Nephron progenitor cell (in vitro differentiated cells): ENCODE measurements around the gene FBXO42.
A peak's percentile ranks its signal among the peaks of the same experiment; 100 is the strongest.

Experiments
- DNase-seq: peaks from one replicate; pipeline ENCODE4 v3.0.0; 2021
- H3K27ac Mint-ChIP-seq: 2 replicates; pipeline ENCODE4 v1.8.0; 2021; ENCODE audit warnings: mild to moderate bottlenecking, moderate library complexity, mixed read lengths
- H3K27me3 Mint-ChIP-seq: 2 replicates; pipeline ENCODE4 v1.8.0; 2021; ENCODE audit warnings: mild to moderate bottlenecking, low read depth, mixed read lengths; ENCODE audit not compliant: poor library complexity
- H3K36me3 Mint-ChIP-seq: 2 replicates; pipeline ENCODE4 v1.8.0; 2021; ENCODE audit warnings: low read depth, mixed read lengths
- H3K4me1 Mint-ChIP-seq: 2 replicates; pipeline ENCODE4 v1.8.0; 2021; ENCODE audit warnings: mixed read lengths
- H3K4me3 Mint-ChIP-seq: 2 replicates; pipeline ENCODE4 v1.8.0; 2021; ENCODE audit warnings: mild to moderate bottlenecking, moderate library complexity, mixed read lengths
- H3K9me3 Mint-ChIP-seq: 2 replicates; pipeline ENCODE4 v1.8.0; 2021; ENCODE audit warnings: mild to moderate bottlenecking, moderate library complexity, mixed read lengths
- TF ChIP-seq, protein P1 (sequence below): fragments of 200-600 bp; sonication (generic); IDR thresholded peaks from 2 replicates; pipeline ENCODE4 v1.5.0; 2021; ENCODE audit warnings: antibody characterized with exemption

Gene FBXO42

DNA sequence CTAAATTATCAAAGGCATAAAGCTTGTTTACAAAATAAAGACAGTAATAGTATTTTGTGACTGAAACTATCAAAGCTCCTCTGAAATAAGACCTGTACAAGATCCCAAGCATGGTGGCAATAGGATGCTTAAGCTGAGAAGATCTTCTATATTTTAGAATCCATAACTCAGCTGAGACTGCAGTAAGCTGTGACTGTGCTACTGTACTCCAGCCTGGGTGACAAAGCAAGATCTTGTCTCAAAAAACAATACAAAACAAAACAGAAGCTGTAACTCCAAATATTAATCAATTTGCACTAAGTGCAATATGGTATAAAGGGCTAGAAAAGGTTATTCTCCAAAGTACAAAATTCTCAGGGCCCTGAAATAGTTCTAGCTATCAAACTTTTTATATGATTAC lies 59.5 kb downstream of the FBXO42 start:
- Mint-ChIP-seq H3K4me3 (no peak overlapping the region), H3K36me3 (peaks cover 60% of the 10 kb centered on the region), H3K27ac (no peak overlapping the region), H3K9me3 (no peaks in the 10 kb centered on the region), H3K4me1 (no peaks in the 10 kb centered on the region), H3K27me3 (no peaks in the 10 kb centered on the region)
- DNase-seq, result no peak
- TF ChIP-seq, protein P1, sequence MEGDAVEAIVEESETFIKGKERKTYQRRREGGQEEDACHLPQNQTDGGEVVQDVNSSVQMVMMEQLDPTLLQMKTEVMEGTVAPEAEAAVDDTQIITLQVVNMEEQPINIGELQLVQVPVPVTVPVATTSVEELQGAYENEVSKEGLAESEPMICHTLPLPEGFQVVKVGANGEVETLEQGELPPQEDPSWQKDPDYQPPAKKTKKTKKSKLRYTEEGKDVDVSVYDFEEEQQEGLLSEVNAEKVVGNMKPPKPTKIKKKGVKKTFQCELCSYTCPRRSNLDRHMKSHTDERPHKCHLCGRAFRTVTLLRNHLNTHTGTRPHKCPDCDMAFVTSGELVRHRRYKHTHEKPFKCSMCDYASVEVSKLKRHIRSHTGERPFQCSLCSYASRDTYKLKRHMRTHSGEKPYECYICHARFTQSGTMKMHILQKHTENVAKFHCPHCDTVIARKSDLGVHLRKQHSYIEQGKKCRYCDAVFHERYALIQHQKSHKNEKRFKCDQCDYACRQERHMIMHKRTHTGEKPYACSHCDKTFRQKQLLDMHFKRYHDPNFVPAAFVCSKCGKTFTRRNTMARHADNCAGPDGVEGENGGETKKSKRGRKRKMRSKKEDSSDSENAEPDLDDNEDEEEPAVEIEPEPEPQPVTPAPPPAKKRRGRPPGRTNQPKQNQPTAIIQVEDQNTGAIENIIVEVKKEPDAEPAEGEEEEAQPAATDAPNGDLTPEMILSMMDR, result no peak

DNA sequence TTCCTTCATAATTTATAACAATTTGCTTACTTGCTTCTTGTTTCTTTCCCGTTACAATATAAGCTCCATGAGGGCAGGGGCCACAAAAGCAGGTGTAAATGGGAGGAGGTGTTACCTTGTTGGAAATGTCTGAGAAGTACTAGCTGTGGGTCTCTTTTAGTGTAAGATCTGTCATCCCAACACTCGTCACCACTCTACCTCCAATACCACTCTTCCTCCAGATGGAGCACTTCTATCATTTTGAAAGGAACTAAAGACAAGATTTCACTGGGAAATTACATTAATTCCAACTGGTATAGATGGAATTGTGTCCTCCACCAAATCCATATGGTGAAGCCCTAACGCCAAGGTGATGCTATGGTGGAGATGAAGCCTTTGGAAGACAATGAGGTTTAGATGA lies 62.3 kb downstream of the FBXO42 start:
- H3K9me3 Mint-ChIP-seq, result no peaks in the 10 kb centered on the region
- H3K4me1 Mint-ChIP-seq, result no peaks in the 10 kb centered on the region
- TF ChIP-seq, protein P1, result no peak
- no peak overlapping the region for H3K27ac Mint-ChIP-seq
- no peak overlapping the region for H3K4me3 Mint-ChIP-seq
- peaks cover 41% of the 10 kb centered on the region for H3K36me3 Mint-ChIP-seq
- H3K27me3 Mint-ChIP-seq, result no peaks in the 10 kb centered on the region
- DNase-seq, result no peak

DNA sequence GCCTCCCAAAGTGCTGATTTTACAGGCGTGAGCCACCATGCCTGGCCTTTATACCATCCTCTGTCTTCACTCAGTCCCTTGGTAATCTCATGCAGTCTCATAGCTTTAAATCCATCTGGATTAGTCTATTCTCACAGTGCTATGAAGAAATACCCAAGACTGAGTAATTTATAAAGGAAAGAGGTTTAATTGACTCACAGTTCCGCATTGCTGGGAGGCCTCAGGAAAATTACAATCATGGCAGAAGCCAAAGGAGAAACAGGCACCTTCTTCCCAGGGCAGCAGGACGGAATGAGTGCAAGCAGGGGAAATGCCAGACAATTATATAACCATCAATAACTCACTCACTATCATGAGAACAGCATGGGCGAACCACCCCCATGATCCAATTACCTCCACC lies 66.2 kb downstream of the FBXO42 start:
- H3K4me1 Mint-ChIP-seq, result no peaks in the 10 kb centered on the region
- peaks cover 36% of the 10 kb centered on the region for H3K36me3 Mint-ChIP-seq
- no peaks in the 10 kb centered on the region for H3K27me3 Mint-ChIP-seq
- no peak overlapping the region for H3K4me3 Mint-ChIP-seq
- no peaks in the 10 kb centered on the region for H3K9me3 Mint-ChIP-seq
- no peak overlapping the region for H3K27ac Mint-ChIP-seq
- TF ChIP-seq, protein P1, result no peak
- DNase-seq, result no peak

DNA sequence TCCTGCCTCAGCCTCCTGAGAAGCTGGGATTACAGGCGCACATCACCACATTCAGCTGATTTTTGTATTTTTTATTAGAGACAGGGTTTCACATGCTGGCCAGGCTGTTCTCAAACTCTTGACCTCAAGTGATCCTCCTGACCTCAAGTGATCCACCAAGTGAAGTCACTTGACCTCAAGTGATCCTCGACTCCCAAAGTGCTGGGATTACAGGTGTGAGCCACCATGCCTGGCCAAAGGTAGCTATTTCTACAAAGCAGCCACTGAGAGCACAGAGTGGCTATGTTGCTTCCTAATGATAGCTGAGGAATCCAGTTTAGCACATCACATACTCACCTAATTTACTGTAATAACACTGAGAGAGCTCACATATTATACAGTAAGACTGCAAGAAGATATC lies 70.5 kb downstream of the FBXO42 start:
- TF ChIP-seq, protein P1, result no peak
- Mint-ChIP-seq H3K9me3 (no peaks in the 10 kb centered on the region), H3K27me3 (no peaks in the 10 kb centered on the region), H3K4me3 (no peak overlapping the region), H3K27ac (no peak overlapping the region), H3K4me1 (no peaks in the 10 kb centered on the region), H3K36me3 (peaks cover 28% of the 10 kb centered on the region)
- DNase-seq, result no peak

DNA sequence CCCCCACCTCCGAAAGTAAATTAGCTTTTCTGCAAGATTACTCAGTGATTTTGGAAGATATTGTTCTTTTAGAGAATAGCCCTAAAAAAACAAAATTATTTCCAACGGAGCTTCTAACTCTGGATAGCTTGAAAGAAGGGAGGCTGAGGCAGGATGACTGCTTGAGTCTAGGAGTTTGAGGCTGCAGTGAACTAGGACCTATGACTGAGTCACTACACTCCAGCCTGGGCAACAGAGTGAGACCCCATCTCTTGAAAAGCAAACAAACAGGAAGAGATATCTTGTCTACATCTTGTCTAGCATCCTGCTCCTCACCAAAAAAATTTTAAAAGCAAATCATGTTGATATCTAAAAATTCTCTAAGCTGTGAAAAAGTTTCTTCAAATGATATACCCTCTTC lies 73.1 kb downstream of the FBXO42 start:
- TF ChIP-seq, protein P1, result no peak
- H3K27me3 Mint-ChIP-seq, result no peaks in the 10 kb centered on the region
- no peak overlapping the region for H3K4me3 Mint-ChIP-seq
- no peaks in the 10 kb centered on the region for H3K4me1 Mint-ChIP-seq
- H3K36me3 Mint-ChIP-seq, result peaks cover 41% of the 10 kb centered on the region
- no peak for DNase-seq
- H3K9me3 Mint-ChIP-seq, result no peaks in the 10 kb centered on the region
- H3K27ac Mint-ChIP-seq, result no peak overlapping the region

DNA sequence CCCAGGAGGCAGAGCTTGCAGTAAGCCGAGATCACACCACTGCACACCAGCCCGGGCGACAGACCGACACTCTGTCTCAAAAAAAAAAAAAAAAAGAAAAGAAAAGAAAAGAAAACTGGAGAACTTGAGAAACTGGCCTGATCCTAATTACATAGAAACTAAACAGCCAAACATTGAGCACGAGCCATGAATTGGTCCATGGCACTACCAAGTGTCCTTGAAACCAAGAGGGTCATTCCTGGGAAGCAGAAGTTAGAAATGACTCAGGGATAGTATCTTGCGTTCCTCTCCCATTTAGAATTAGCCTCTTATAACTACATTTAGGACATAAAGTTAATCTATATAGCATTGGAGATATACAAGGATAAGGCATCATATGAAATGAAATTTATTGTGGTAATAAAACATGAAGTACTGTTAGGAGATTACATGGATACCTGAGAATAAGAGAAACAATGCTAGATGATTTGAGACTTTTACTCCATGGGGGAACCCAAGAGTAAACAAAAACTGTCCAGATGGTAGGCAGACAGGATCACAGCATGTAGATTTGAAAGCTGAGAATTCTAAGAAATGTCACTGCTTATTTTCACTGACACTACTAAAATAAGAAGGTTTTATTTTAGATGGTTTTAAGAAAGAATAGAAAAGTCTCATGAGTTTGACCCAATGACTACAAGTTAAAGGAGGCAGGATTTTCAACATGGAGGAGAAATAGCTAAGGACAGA lies 75.8 kb downstream of the FBXO42 start:
- Mint-ChIP-seq H3K27me3 (no peaks in the 10 kb centered on the region), H3K4me3 (no peak overlapping the region), H3K27ac (peak overlapping the region; percentile 39), H3K9me3 (no peaks in the 10 kb centered on the region), H3K36me3 (peaks cover 52% of the 10 kb centered on the region), H3K4me1 (peaks cover 2% of the 10 kb centered on the region)
- DNase-seq, result no peak
- TF ChIP-seq, protein P1, result no peak
